GM06990 (cell line): ENCODE measurements around the gene COLQ.

Experiments used
- DNase-seq: peaks from one replicate; pipeline ENCODE4 v3.0.0-alpha.2; 2011; ENCODE audit not compliant: insufficient read length; ENCODE audit errors: extremely low read depth
- H3K27me3 ChIP-seq: replicated peaks from 2 replicates; pipeline ENCODE4 v1.6.0; 2011; ENCODE audit warnings: low read length; ENCODE audit not compliant: control insufficient read depth, insufficient read depth
- H3K36me3 ChIP-seq: 2 replicates; pipeline ENCODE4 v1.5.1; 2011; ENCODE audit warnings: low read length; ENCODE audit not compliant: control insufficient read depth, insufficient read depth
- H3K4me3 ChIP-seq: replicated peaks from 2 replicates; pipeline ENCODE4 v1.5.1; 2011; ENCODE audit warnings: low read depth, mild to moderate bottlenecking, control low read depth, low read length
- CTCF ChIP-seq: IDR thresholded peaks from 2 replicates; pipeline ENCODE4 v1.5.1; 2011; ENCODE audit warnings: low read length, control low read depth, mild to moderate bottlenecking, inconsistent platforms; ENCODE audit not compliant: insufficient read depth, poor library complexity, severe bottlenecking

The COLQ gene

GRCh38 chr3:15401936-15402335 is 119.6 kb downstream of the COLQ start:
- Histone ChIP-seq H3K4me3 (no peak overlapping the region), H3K27me3 (no peaks in the 10 kb centered on the region), H3K36me3 (no peaks in the 10 kb centered on the region)
- DNase-seq, result no peak
- TF ChIP-seq CTCF, result no peak
